Stimulated activated CD8-positive, alpha-beta memory T cell treated with anti-CD3 and anti-CD28 coated beads, Interleukin-4, amount 100 ng/mL, for 1 hour (primary cell): ENCODE measurements around the gene SORD.
A peak's percentile ranks its signal among the peaks of the same experiment; 100 is the strongest.
"Not testable (repeated sequence)": the region's sequence is repeated elsewhere in the genome, so short reads cannot be mapped to it uniquely, and the experiment has no call there.

Source experiments
- DNase-seq, 2 donors: peaks; one replicate each; pipeline ENCODE4 v3.0.0-alpha.2; 2020; ENCODE audit warnings: low read depth in 2 of 2, low spot score in 1 of 2

SORD gene

GRCh38 chr15:45022871-45023658, at the start of gene SORD:
Gene SORD, plus strand, starts transcription at chr15:45023195. Its CDS starts 89 bp downstream, at chr15:45023284.
- DNase-seq: peak; percentile 67 to 82

DNA sequence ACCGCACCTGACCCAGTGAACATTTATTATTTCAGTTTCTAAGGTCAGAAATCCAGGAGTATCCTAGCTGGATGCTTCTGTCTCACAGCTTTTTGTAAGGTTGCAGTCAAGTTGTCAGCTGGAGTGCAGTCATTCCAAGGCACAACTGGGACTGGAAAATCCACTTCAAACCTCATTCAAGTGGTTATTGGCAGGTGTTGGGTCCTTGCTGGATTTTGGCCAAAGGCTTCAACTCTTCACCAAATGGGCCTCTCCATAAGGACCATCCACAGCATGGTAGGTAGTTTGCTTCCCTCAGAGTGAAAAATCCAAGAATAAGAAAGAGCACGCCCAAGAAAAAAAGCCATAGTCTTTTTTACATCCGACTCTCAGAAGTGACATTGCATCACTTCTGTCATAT, 46.8 kb upstream of the SORD start:
- DNase-seq: not testable (repeated sequence)

GRCh38 chr15:44977781-44978180, 45.2 kb upstream of the SORD start:
- DNase-seq: not testable (repeated sequence)

DNA sequence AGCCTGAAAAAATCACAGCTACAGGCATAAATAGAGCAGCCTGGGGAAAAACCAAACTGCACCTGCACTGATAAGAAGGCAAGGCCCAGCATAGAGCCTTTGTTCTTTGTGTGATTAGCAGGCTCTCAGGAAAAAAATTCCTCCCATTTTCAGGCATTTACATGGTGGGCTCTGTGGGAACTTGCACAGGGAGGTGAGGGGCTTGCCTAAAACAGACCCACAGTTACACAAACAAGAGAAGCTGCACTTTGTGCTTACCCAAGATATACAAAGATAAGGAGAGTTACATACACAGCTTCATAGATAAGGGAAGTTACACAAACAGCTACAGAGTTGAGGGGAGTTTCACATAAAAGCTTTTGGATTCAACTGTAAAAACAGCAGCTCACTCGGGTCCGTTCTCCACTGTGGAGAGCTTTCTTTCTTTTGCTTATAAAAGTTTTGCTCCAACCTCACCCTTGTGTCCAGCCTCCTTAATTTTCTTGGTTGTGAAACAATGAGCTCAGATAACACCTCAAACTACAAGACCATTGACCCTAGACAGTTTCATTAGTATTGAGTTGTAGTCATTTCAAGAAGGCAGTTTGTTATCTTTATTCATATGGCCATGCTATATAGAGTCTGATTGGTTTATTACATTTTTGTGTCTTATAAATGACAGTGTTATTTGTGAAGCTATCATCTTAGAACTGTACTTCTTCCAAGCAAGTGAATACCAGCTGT, 43.2 kb upstream of the SORD start:
- DNase-seq: not testable (repeated sequence)

DNA sequence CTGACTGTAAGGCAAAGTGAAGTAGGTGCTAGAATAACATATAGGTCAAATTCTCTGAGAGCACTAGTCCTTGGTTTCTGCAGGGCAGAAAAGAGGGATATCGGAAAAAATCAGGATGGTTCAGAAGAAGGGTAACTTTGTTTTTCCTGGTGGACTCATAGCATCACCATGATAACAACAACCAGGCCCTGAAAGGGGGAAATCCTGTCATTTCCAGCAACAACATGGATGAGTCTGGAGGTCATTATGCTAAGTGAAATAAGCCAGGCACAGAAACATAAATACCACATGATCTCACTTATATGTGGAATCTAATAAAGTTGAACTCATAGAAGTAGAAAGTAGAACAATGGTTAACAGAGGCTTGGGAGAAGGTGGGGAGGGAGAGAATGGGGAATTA, 38.9 kb upstream of the SORD start:
- not testable (repeated sequence) for DNase-seq

DNA sequence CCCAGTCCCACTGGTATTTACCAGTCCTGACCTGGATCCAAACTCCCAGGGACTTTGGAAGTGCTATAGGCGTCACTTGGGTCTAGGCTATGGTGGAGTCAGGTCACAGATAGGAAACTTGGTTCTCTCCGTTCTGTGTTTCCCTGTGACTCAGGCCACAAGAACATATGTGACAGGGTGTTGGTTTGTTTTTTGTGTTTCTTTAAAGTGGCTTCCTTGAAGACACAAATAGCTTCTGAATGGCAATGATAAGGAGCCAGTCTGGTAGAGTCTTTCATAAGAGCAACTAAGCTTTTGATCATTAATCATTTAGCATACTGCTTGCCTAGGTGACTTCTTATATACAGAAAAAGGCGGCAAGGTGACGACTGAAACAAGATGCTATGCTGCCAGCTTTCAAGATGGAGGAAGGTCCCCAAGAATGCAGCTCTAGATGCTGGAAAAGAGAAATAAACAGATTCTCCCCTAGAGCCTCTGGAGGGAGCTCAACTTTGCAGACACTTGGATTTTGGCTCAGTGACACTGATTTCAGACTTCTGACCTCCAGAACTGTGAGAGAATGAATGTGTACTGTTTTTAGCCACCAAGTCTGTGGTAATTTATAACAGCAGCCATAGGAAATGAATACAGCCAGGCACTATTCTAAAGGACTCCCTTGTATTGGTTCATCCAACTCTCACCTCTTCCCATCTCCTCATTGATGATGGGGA, 36.5 kb upstream of the SORD start:
- DNase-seq: not testable (repeated sequence)

DNA sequence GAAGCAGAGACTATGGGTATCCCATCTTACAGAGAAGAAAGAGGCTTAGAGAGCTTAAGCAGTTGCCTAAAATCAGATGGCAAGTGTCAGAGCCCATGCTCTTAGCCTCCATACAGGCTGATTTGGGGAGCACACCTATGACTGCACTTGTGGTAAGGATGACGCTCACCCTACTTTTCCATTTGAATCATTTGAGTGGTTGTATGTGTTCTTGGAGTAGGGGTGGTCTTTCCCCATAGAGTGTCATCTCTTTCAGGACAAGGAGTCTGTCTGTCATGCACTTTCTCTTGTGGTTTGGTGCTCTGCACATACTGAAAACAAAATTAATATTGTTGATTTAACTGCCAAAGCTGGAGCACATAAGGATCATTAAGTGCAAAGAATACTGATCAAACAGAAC, 35.3 kb upstream of the SORD start:
- DNase-seq: not testable (repeated sequence)

DNA sequence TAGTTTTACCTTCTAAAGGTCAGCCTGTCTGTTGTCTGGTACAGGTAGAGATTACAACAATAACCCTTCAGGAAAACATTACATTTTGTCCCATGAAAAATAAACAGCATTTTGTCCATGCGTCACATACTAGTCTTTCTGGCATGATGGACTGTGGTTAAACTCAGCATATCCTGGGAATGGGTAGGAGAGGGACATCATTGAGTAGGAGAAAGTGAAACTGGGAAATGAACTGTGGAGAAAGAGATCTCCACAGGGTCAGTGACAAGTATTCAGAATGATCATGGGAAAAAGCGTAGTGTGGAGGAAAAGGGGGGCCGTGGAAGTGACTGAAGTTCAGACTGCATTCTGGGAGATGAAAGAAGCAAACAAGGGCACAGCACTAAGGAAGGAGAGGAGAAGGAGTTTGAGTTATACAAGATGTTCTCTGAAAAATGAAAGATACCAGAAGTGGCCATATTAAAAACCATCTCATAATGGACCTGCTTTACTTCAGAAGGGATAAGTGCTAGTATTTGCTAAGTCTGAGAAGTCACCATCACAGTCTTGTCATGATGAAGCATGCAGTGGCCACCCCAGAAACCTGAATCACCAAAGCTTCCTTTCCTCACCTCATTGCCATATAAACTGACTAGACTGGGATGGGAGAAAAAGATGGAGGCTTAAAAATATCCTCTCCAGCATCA, 34.7 kb upstream of the SORD start:
- DNase-seq: not testable (repeated sequence)

- not testable (repeated sequence) for DNase-seq
Observed at GRCh38 chr15:44988870-44989219, 34.1 kb upstream of the SORD start.

DNA sequence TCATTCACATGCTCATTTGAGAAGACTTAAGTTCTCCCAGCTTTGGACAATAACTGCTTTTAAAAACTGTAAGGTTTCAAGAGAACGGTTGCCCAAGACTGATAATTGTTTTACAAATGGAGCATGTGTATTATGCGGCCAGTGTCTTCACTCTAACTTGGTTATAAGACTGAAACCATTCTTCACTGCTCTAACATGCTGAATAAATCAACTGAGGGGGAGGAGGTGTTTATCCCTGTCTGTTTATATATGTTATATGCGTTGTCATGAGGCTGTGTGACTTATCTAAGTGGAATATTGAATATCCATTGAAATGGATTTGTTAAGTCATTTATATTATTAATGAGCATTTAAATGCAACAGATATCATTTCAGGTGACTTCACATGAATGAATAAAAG, 25.4 kb upstream of the SORD start:
- DNase-seq: not testable (repeated sequence)

DNA sequence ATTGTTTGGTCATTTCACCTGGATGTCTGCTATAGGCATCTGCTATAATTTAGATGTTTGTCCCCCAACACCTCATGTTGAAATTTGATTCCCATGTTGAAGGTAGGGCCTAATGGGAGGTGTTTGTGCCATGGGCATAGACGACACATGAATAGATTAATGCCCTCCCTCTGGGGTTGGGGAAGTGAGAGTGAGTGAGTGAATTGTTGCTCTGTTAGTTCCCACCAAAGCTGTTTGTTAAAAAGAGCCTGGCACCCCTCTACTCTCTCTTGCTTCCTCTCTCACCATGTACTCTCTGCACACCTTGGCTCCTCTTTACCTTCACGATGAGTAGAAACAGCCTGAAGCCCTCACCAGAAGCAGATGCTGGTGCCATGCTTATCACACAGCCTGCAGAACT, 23.9 kb upstream of the SORD start:
- DNase-seq: no peak

DNA sequence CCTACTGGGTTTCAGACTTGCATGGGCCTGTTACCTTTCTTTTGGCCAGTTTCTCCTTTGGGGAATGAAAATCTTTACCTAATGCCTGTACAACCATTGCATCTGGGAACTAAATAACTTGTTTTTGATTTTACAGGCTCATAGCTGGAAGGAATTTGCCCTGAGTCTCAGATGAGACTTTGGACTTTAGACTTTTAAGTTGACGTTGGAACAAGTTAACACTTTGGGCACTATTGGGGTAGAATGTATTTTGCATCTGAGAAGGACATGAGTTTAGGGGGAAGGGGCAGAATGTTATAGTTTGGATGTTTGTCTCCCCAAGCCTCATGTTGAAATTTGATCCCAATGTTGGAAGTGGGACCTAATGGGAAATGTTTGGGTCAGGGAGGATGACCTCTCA, 21.8 kb upstream of the SORD start:
- not testable (repeated sequence) for DNase-seq

GRCh38 chr15:45003731-45004410, 19.1 kb upstream of the SORD start:
- not testable (repeated sequence) for DNase-seq

- not testable (repeated sequence) for DNase-seq
Observed at GRCh38 chr15:45004590-45005175, 18.3 kb upstream of the SORD start.

DNA sequence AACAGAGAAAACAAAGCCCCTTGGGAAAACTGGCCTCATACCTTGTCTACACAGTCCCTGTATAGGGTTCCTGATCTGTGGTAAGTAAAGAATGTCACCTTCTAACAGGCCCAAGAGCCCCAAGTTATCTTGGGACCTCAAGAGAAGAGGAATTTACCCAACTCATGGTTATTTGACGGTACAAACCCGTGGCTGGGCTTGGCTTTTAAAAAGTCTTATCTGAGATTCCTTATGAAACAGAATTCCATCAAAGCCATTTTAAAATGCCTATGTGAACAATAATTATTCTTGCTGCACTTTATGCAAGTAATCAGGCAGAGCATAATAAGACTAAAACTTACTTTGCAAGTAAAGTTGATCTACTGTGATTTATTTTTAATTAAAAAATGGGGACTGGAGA, 13.9 kb upstream of the SORD start:
- no peak for DNase-seq

GRCh38 chr15:45015114-45015513, 7.9 kb upstream of the SORD start:
- DNase-seq: not testable (repeated sequence)

GRCh38 chr15:45020222-45020900, 2.6 kb upstream of the SORD start:
- not testable (repeated sequence) for DNase-seq

GRCh38 chr15:45020901-45021259, 2.1 kb upstream of the SORD start:
- DNase-seq: not testable (repeated sequence)

DNA sequence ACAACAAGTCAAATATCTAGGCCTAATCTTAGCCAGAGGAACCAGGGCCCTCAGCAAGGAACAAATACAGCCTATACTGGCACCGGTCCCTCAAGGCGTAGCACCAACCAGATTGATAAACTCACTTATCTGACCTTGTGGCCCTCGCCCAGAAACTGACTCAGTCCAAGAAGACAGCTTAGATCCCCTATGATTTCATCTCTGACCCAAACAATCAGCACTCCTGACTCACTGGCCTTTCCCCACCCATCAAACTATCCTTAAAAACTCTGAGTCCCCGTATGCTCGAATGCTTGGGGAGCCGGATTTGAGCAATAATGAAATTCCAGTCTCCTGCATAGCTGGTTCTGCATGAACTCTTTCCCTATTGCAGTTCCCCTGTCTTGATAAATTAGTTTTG, 1.6 kb upstream of the SORD start:
- DNase-seq: no peak
